ENCODE measurements around the gene CD59. TPM values are rescaled to one million over a fixed set of nuclear protein-coding genes. Genes with fewer than 3 reads are reported as not detected.

The CD59 gene
- total and polyA plus RNA-seq, 10 of the 15 experiments (the other 5 are each of a cell fraction or from before 2014, with no cell fraction given): 55.5 to 256 (median 181) TPM

GRCh38 chr11:33772300-33772699, 36.1 kb upstream of the CD59 start:
- WGBS (ENCODE audit: insufficient coverage, insufficient replicate concordance, low lambda C conversion rate, missing lambda C conversion rate): 92% methylated on average over 4 of the region's 4 CpGs
- BruUV-seq (replicated peaks): no TSS peak
- POLR2A ChIA-PET: interaction anchor here (1.5 kb wide), 1 partner anchor 30 kb away, joined by 3 read pairs; no protein-coding TSS in a partner anchor

More at GRCh38 chr11:33772300-33772699, 36.1 kb upstream of the CD59 start:
- no peak overlapping the region for H3K9ac ChIP-seq (ENCODE audit: control insufficient read depth, insufficient read depth, low read length)
- TF ChIP-seq RB1 (IDR thresholded peaks at IDR 0.05; ENCODE audit: borderline replicate concordance) (no peak), MEF2B (IDR thresholded peaks at IDR 0.05; ENCODE audit: partially characterized antibody, poor library complexity, severe bottlenecking) (no peak), ZNF622 (IDR thresholded peaks at IDR 0.05) (no peak), CEBPB (IDR thresholded peaks at IDR 0.05; ENCODE audit: borderline replicate concordance in 1 of 2, low read depth in 2 of 2, low read length in 2 of 2) (no peak), ATF7 (IDR thresholded peaks at IDR 0.05; ENCODE audit: low read depth) (no peak), PAX8 (IDR thresholded peaks at IDR 0.05) (no peak), TBL1XR1 (IDR thresholded peaks at IDR 0.05; ENCODE audit: low read depth, low read length) (no peak), NBN (IDR thresholded peaks at IDR 0.05) (no peak)
- TF ChIP-seq, protein P1, sequence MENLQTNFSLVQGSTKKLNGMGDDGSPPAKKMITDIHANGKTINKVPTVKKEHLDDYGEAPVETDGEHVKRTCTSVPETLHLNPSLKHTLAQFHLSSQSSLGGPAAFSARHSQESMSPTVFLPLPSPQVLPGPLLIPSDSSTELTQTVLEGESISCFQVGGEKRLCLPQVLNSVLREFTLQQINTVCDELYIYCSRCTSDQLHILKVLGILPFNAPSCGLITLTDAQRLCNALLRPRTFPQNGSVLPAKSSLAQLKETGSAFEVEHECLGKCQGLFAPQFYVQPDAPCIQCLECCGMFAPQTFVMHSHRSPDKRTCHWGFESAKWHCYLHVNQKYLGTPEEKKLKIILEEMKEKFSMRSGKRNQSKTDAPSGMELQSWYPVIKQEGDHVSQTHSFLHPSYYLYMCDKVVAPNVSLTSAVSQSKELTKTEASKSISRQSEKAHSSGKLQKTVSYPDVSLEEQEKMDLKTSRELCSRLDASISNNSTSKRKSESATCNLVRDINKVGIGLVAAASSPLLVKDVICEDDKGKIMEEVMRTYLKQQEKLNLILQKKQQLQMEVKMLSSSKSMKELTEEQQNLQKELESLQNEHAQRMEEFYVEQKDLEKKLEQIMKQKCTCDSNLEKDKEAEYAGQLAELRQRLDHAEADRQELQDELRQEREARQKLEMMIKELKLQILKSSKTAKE (IDR thresholded peaks at IDR 0.05; ENCODE audit: low read depth, poor library complexity, severe bottlenecking): no peak
- TF ChIP-seq, protein P2, sequence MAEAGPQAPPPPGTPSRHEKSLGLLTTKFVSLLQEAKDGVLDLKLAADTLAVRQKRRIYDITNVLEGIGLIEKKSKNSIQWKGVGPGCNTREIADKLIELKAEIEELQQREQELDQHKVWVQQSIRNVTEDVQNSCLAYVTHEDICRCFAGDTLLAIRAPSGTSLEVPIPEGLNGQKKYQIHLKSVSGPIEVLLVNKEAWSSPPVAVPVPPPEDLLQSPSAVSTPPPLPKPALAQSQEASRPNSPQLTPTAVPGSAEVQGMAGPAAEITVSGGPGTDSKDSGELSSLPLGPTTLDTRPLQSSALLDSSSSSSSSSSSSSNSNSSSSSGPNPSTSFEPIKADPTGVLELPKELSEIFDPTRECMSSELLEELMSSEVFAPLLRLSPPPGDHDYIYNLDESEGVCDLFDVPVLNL (IDR thresholded peaks at IDR 0.05; ENCODE audit: low read depth, low read length): no peak
- no peak overlapping the region for H2AFZ ChIP-seq (ENCODE audit: control insufficient read depth, low read depth, low read length)
- no peak overlapping the region for H3K27ac ChIP-seq (ENCODE audit: control insufficient read depth, insufficient read depth)
- CTCF ChIA-PET: interaction anchor here (0.7 to 3.9 kb wide), 12 partner anchors 11 to 56 kb away, joined by 3 to 16 read pairs (median 4); partner anchors contain the start of gene CD59
- peaks cover 2% of the 10 kb centered on the region; the same call in 1 of the 2 replicates for H4K20me1 ChIP-seq (ENCODE audit: control insufficient read depth, insufficient read depth)
- ATAC-seq (no peak), FAIRE-seq (no peak), DNase-seq (ENCODE audit: low read depth, low spot score) (no peak)
- peaks cover 0 to 3% of the 10 kb centered on the region in 2 experiments; a peak in 2 of 4 replicates for H3K36me3 ChIP-seq (ENCODE audit: control insufficient read depth in 2 of 2, insufficient read depth in 2 of 2, low read length in 1 of 2)
- H3K27me3 ChIP-seq (replicated peaks in 1 of 2; ENCODE audit: control insufficient read depth in 2 of 2, insufficient read depth in 2 of 2, low read length in 1 of 2): no peaks in the 10 kb centered on the region
- in situ Hi-C loops (cut with MboI): no loop called here
- SMC1A ChIA-PET (ENCODE audit: uncharacterized antibody, unreplicated experiment): interaction anchor here (0.7 to 2.3 kb wide), 8 partner anchors 9 to 82 kb away, joined by 3 to 15 read pairs (median 4); no protein-coding TSS in a partner anchor
- RAD21 ChIA-PET (ENCODE audit: unreplicated experiment): interaction anchor here (1.0 kb wide), 1 partner anchor 30 kb away, joined by 3 read pairs; no protein-coding TSS in a partner anchor
- H3K4me3 ChIP-seq: no peak overlapping the region
- H3K9me3 ChIP-seq (replicated peaks; ENCODE audit: control insufficient read depth, insufficient read depth, low read length): no peaks in the 10 kb centered on the region
- H3K4me1 ChIP-seq (ENCODE audit: control insufficient read depth, insufficient read depth, low read length): peaks cover 21% of the 10 kb centered on the region
- H3K4me2 ChIP-seq (ENCODE audit: control insufficient read depth, insufficient read depth): no peak overlapping the region
- intact Hi-C loops (cut with micrococcal nuclease; ENCODE audit: unreplicated experiment): loop anchor here (10.0 kb wide), 1 partner anchor 463 kb away; no protein-coding TSS in a partner anchor
- H3K79me2 ChIP-seq (ENCODE audit: control insufficient read depth, insufficient read depth, low read length): peaks cover 3% of the 10 kb centered on the region
